CD14-positive monocyte (primary cell): ENCODE data around the gene HDAC8. TPM values are rescaled to one million over a fixed set of nuclear protein-coding genes. Genes with fewer than 3 reads are reported as not detected.

Source experiments
- DNase-seq, 3 donors: peaks; one replicate each; pipeline ENCODE4 v3.0.0-alpha.2; 2011 to 2022
- H2AFZ ChIP-seq: 2 replicates; pipeline ENCODE4 v1.6.0; 2012; ENCODE audit warnings: mild to moderate bottlenecking, low read depth, low read length, inconsistent platforms; ENCODE audit not compliant: insufficient read depth, poor library complexity, severe bottlenecking
- H3K27ac ChIP-seq, 2 donors: 1 replicate in 1 of 2; 2 replicates in 1 of 2; pipeline ENCODE4 v1.5.1; 2012 to 2013; ENCODE audit warnings: low read length in 2 of 2, control low read depth in 1 of 2, inconsistent platforms in 1 of 2, low read depth in 1 of 2, mild to moderate bottlenecking in 1 of 2
- H3K27me3 ChIP-seq, 2 donors: one replicate each; pipeline versions ENCODE4 v1.6.0 to v1.6.1; 2011 to 2013; ENCODE audit warnings: low read length in 2 of 2; ENCODE audit not compliant: control insufficient read depth in 2 of 2, insufficient read depth in 2 of 2
- H3K36me3 ChIP-seq, 2 donors: replicated peaks in 1 of 2; 1 replicate in 1 of 2; 2 replicates in 1 of 2; pipeline versions ENCODE4 v1.5.1 to v1.6.1; 2012 to 2013; ENCODE audit warnings: low read length in 2 of 2, control low read depth in 1 of 2, inconsistent platforms in 1 of 2, mild to moderate bottlenecking in 1 of 2; ENCODE audit not compliant: insufficient read depth in 2 of 2, control insufficient read depth in 1 of 2
- H3K4me1 ChIP-seq, 2 donors: 1 replicate in 1 of 2; 2 replicates in 1 of 2; pipeline versions ENCODE4 v1.5.1 to v1.6.1; 2012 to 2013; ENCODE audit warnings: low read length in 2 of 2, control low read depth in 1 of 2, inconsistent platforms in 1 of 2, mild to moderate bottlenecking in 1 of 2, moderate library complexity in 1 of 2; ENCODE audit not compliant: insufficient read depth in 2 of 2, control insufficient read depth in 1 of 2
- H3K4me2 ChIP-seq: replicated peaks from 2 replicates; pipeline ENCODE3; 2012; ENCODE audit warnings: low read length, moderate library complexity, mild to moderate bottlenecking; ENCODE audit not compliant: poor library complexity, severe bottlenecking; ENCODE audit errors: extremely low read depth
- H3K4me3 ChIP-seq, 3 experiments: fragments of 200-600 bp in 1 of 3; sonication (generic) in 1 of 3; replicated peaks in 1 of 3; 1 replicate in 2 of 3; 2 replicates in 1 of 3; pipeline ENCODE4 v1.5.1; 2011 to 2013; ENCODE audit warnings: low read length in 3 of 3, mild to moderate bottlenecking in 3 of 3, control low read depth in 2 of 3, low read depth in 2 of 3, inconsistent platforms in 1 of 3, moderate library complexity in 1 of 3
- H3K79me2 ChIP-seq: 2 replicates; pipeline ENCODE4 v1.6.0; 2012; ENCODE audit warnings: mild to moderate bottlenecking, control low read depth, inconsistent platforms, low read length, moderate library complexity; ENCODE audit not compliant: insufficient read depth
- H3K9ac ChIP-seq: 2 replicates; pipeline ENCODE4 v1.6.0; 2017; ENCODE audit warnings: low read length, mild to moderate bottlenecking; ENCODE audit not compliant: insufficient read depth, poor library complexity, severe bottlenecking
- H3K9me3 ChIP-seq, 2 donors: replicated peaks in 1 of 2; 1 replicate in 1 of 2; 2 replicates in 1 of 2; pipeline versions ENCODE4 v1.5.1 to v1.6.1; 2012 to 2013; ENCODE audit warnings: low read length in 2 of 2, control low read depth in 1 of 2; ENCODE audit not compliant: control insufficient read depth in 1 of 2, insufficient read depth in 1 of 2
- H4K20me1 ChIP-seq: 2 replicates; pipeline ENCODE4 v1.6.0; 2012; ENCODE audit warnings: mild to moderate bottlenecking, low read length, control low read depth, moderate library complexity; ENCODE audit not compliant: insufficient read depth
- H3K27ac Mint-ChIP-seq, 7 donors: one replicate each; pipeline ENCODE4 v1.8.0; 2020; ENCODE audit warnings: mild to moderate bottlenecking in 7 of 7, mixed read lengths in 7 of 7, moderate library complexity in 6 of 7, inconsistent platforms in 2 of 7
- H3K27me3 Mint-ChIP-seq, 3 donors: one replicate each; pipeline ENCODE4 v1.8.0; 2021 to 2022; ENCODE audit warnings: low read depth in 3 of 3, mild to moderate bottlenecking in 3 of 3, mixed read lengths in 3 of 3, moderate library complexity in 3 of 3, inconsistent platforms in 1 of 3
- H3K36me3 Mint-ChIP-seq, 2 donors: one replicate each; pipeline ENCODE4 v1.8.0; 2020; ENCODE audit warnings: mixed read lengths in 2 of 2, inconsistent platforms in 1 of 2, mild to moderate bottlenecking in 1 of 2
- H3K4me1 Mint-ChIP-seq: one replicate; pipeline ENCODE4 v1.8.0; 2020; ENCODE audit warnings: mild to moderate bottlenecking, mixed read lengths
- H3K4me3 Mint-ChIP-seq, 2 donors: one replicate each; pipeline ENCODE4 v1.8.0; 2020; ENCODE audit warnings: mild to moderate bottlenecking in 2 of 2, mixed read lengths in 2 of 2, moderate library complexity in 1 of 2
- H3K9me3 Mint-ChIP-seq, 7 donors: one replicate each; pipeline ENCODE4 v1.8.0; 2020 to 2022; ENCODE audit warnings: mixed read lengths in 7 of 7, mild to moderate bottlenecking in 6 of 7, moderate library complexity in 6 of 7, inconsistent platforms in 2 of 7
- WGBS: methylation state at CpG from one replicate; pipeline ENCODE4 v1.1.5; 2013; ENCODE audit warnings: missing lambda C conversion rate; ENCODE audit not compliant: insufficient coverage; 5-methylcytosine and 5-hydroxymethylcytosine counted together
- intact Hi-C, 2 donors: fragments of 100-400 bp; cut with micrococcal nuclease; formaldehyde crosslinking; loops; one replicate each; pipeline versions ENCODE4 v1.15.0 to v1.15.1; 2023
- polyA plus RNA-seq, 3 donors: library from polyadenylated mRNA; depleted of rRNA in 1 of 3; unstranded in 2 of 3; stranded (reverse) in 1 of 3; fragments of 300-500 nt in 2 of 3; fragments of >200 nt in 1 of 3; fragmentation: Illumina TruSeq in 2 of 3; gene quantifications; 1 replicate in 2 of 3; 2 replicates in 1 of 3; pipeline ENCODE4 v1.2.3, GENCODE V29; 2012 to 2021
- TF ChIP-seq, protein P1 (sequence below): fragments of 200-600 bp; IDR thresholded peaks from one replicate; pipeline ENCODE4 v1.8.0; 2022; ENCODE audit warnings: antibody characterized with exemption, mild to moderate bottlenecking

Gene HDAC8
- polyA plus RNA-seq, 3 donors: 14.3 to 22.9 (median 20.5) TPM

DNA sequence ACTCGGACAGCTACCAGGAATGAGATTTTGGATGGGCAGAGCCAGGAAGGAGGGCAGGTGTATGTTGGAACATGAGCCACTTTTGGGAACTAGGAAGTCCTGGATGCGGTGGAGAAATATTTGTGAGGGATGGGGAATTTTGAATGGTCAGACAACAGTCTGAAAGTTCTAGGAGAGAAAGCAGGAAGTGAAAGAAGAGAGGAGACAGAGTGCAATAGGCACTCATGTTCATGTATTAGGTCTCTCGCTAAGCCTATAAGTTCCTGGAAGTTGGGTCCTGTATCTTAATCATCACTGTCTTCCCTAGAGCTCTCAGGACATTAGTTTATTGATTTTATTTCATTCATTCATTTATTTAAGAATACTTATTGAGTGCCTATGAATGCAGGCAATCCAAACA lies 201.2 kb downstream of the HDAC8 start:
- H3K4me1 Mint-ChIP-seq: peaks cover 3% of the 10 kb centered on the region
- WGBS: no CpG with 5 or more reads among the region's 3 CpGs
- Histone ChIP-seq H3K4me3 (no peak overlapping the region), H3K36me3 (no peaks in the 10 kb centered on the region), H3K4me1 (no peaks in the 10 kb centered on the region), H3K27ac (no peak overlapping the region), H3K9ac (no peak overlapping the region), H3K27me3 (no peaks in the 10 kb centered on the region), H2AFZ (no peak overlapping the region), H3K79me2 (no peaks in the 10 kb centered on the region), H3K4me2 (no peak overlapping the region), H4K20me1 (no peaks in the 10 kb centered on the region), H3K9me3 (no peaks in the 10 kb centered on the region)
- H3K9me3 Mint-ChIP-seq: peaks cover 0 to 1% (median 0%) of the 10 kb centered on the region in 7 donors
- intact Hi-C loops: no loop called here
- DNase-seq: no peak
- peaks cover 0 to 2% (median 0%) of the 10 kb centered on the region in 3 donors for H3K27me3 Mint-ChIP-seq
- TF ChIP-seq, protein P1, sequence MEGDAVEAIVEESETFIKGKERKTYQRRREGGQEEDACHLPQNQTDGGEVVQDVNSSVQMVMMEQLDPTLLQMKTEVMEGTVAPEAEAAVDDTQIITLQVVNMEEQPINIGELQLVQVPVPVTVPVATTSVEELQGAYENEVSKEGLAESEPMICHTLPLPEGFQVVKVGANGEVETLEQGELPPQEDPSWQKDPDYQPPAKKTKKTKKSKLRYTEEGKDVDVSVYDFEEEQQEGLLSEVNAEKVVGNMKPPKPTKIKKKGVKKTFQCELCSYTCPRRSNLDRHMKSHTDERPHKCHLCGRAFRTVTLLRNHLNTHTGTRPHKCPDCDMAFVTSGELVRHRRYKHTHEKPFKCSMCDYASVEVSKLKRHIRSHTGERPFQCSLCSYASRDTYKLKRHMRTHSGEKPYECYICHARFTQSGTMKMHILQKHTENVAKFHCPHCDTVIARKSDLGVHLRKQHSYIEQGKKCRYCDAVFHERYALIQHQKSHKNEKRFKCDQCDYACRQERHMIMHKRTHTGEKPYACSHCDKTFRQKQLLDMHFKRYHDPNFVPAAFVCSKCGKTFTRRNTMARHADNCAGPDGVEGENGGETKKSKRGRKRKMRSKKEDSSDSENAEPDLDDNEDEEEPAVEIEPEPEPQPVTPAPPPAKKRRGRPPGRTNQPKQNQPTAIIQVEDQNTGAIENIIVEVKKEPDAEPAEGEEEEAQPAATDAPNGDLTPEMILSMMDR: no peak
- H3K36me3 Mint-ChIP-seq: peaks cover 8% of the 10 kb centered on the region in 2 donors
- no peak overlapping the region for H3K27ac Mint-ChIP-seq
- H3K4me3 Mint-ChIP-seq: no peak overlapping the region

DNA sequence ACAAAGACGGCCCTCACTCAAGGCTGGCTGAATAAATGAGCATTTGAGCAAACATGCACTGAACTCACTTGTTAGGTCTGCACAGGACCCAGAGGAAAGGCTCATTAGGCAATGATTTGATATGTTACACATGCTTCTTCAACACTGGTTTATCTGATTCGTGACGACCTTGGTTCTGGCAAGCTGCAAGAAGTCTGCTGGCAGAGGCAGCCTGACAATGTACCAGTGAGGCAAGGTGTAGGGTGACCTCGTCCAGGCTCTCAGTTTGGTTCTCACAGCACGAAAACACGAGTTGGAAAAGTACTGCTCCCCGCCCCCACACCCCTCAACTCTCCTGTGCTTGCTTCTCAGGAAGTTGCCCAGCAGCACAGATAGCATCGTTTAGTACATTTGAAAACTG lies 203.8 kb downstream of the HDAC8 start:
- peaks cover 0 to 8% (median 2%) of the 10 kb centered on the region in 3 donors for H3K27me3 Mint-ChIP-seq
- no peak overlapping the region for H3K4me3 Mint-ChIP-seq
- TF ChIP-seq, protein P1: no peak
- Histone ChIP-seq H3K4me2 (no peak overlapping the region), H3K27ac (no peak overlapping the region), H3K9ac (no peak overlapping the region), H3K9me3 (no peaks in the 10 kb centered on the region), H2AFZ (no peak overlapping the region), H3K79me2 (no peaks in the 10 kb centered on the region), H3K27me3 (no peaks in the 10 kb centered on the region), H4K20me1 (no peaks in the 10 kb centered on the region), H3K36me3 (no peaks in the 10 kb centered on the region), H3K4me1 (no peaks in the 10 kb centered on the region), H3K4me3 (no peak overlapping the region)
- H3K4me1 Mint-ChIP-seq: peaks cover 3% of the 10 kb centered on the region
- DNase-seq: no peak
- no CpG with 5 or more reads among the region's 8 CpGs for WGBS
- intact Hi-C loops: no loop called here
- peaks cover 0 to 1% (median 0%) of the 10 kb centered on the region in 7 donors for H3K9me3 Mint-ChIP-seq
- H3K27ac Mint-ChIP-seq: no peak overlapping the region
- H3K36me3 Mint-ChIP-seq: peaks cover 7 to 12% of the 10 kb centered on the region in 2 donors
